HepG2 (cell line): ENCODE measurements around the gene TTC39C. TPM values are rescaled to one million over a fixed set of nuclear protein-coding genes. Genes with fewer than 3 reads are reported as not detected.

Source experiments
- ATAC-seq: fragments of 200-7000 bp; cut with Tn5 transposase; 3 replicates; pipeline ENCODE4 v1.9.1; 2020; ENCODE audit warnings: mild to moderate bottlenecking, moderate library complexity
- BruUV-seq: library from RNA; stranded (reverse); fragments of 400-500 nt; replicated peaks from 2 replicates; lab custom pipeline; 2021; lab: Mats Ljungman, UMichigan
- CTCF ChIA-PET: fragments of 300-600 bp; formaldehyde crosslinking; extraction: SDS; loops from one replicate; lab custom pipeline; 2021; ENCODE audit warnings: low total read pairs, inconsistent platforms, low intra/inter-chr PET ratio; lab: Yijun Ruan, JAX
- POLR2A ChIA-PET: fragments of 350-600 bp; sonication (Branson Sonifier 250); formaldehyde crosslinking; loops from one replicate; lab custom pipeline; 2020; ENCODE audit warnings: antibody characterized with exemption, inconsistent platforms; lab: Yijun Ruan, JAX
- DNase-seq: peaks from one replicate; pipeline ENCODE4 v3.0.0-alpha.2; 2015; ENCODE audit warnings: low spot score
- FAIRE-seq: peaks from 3 replicates; lab custom pipeline; 2011; peaks lifted over from hg19 to GRCh38; lab: Jason Lieb, UNC
- H2AFZ ChIP-seq: one replicate; pipeline ENCODE4 v1.6.1; 2011; ENCODE audit warnings: low read length, inconsistent platforms
- H3K27ac ChIP-seq: fragments of 300-600 bp; 3 replicates; pipeline ENCODE4 v1.8.0; 2011; ENCODE audit warnings: mixed run types, mild to moderate bottlenecking, mixed read lengths, low read length, inconsistent platforms; ENCODE audit not compliant: insufficient read depth; ENCODE audit errors: extremely low read length
- H3K27me3 ChIP-seq, 2 experiments: fragments of 200-600 bp in 1 of 2; 2 replicates in 1 of 2; 3 replicates in 1 of 2; pipeline versions ENCODE4 v1.6.0 to v1.8.0; 2011; ENCODE audit warnings: low read length in 2 of 2, mild to moderate bottlenecking in 2 of 2, moderate library complexity in 2 of 2, inconsistent platforms in 1 of 2; ENCODE audit not compliant: insufficient read depth in 2 of 2, control insufficient read depth in 1 of 2
- H3K36me3 ChIP-seq, 2 experiments: fragments of 200-600 bp in 1 of 2; replicated peaks in 1 of 2; 2 replicates in 1 of 2; 3 replicates in 1 of 2; pipeline versions ENCODE4 v1.5.1 to v1.8.0; 2011; ENCODE audit warnings: low read length in 2 of 2, inconsistent platforms in 1 of 2; ENCODE audit not compliant: insufficient read depth in 2 of 2, control insufficient read depth in 1 of 2
- H3K4me1 ChIP-seq: 2 replicates; pipeline ENCODE4 v1.5.1; 2012; ENCODE audit warnings: low read length, inconsistent platforms; ENCODE audit not compliant: insufficient read depth
- H3K4me2 ChIP-seq: 2 replicates; pipeline ENCODE4 v1.6.0; 2011; ENCODE audit warnings: low read depth, low read length, inconsistent platforms
- H3K4me3 ChIP-seq, 3 experiments: fragments of 200-600 bp in 1 of 3; sonication (generic), shearing (Covaris generic) in 1 of 3; replicated peaks in 1 of 3; 2 replicates each; pipeline ENCODE4 v1.5.1; 2011 to 2016; ENCODE audit warnings: low read length in 3 of 3, inconsistent platforms in 2 of 3, low read depth in 2 of 3, mild to moderate bottlenecking in 2 of 3, control low read depth in 1 of 3, mixed read lengths in 1 of 3; ENCODE audit not compliant: insufficient read depth in 1 of 3
- H3K79me2 ChIP-seq: one replicate; pipeline ENCODE4 v1.6.1; 2011; ENCODE audit warnings: low read length, inconsistent platforms; ENCODE audit not compliant: insufficient read depth
- H3K9ac ChIP-seq: 2 replicates; pipeline ENCODE4 v1.6.0; 2011; ENCODE audit warnings: mild to moderate bottlenecking, low read depth, low read length, inconsistent platforms; ENCODE audit not compliant: insufficient read depth
- H3K9me3 ChIP-seq: 2 replicates; pipeline ENCODE4 v1.5.1; 2012; ENCODE audit warnings: mild to moderate bottlenecking, low read length
- H4K20me1 ChIP-seq: 2 replicates; pipeline ENCODE4 v1.6.0; 2011; ENCODE audit warnings: inconsistent platforms, mild to moderate bottlenecking, low read length, moderate library complexity; ENCODE audit not compliant: insufficient read depth
- ELF3 ChIP-seq: IDR thresholded peaks from 2 replicates; pipeline ENCODE4 v1.6.1; 2016; ENCODE audit warnings: missing genetic modification reagents, missing compliant biosample characterization
- MBD4 ChIP-seq: IDR thresholded peaks from 2 replicates; pipeline ENCODE4 v1.6.1; 2012; ENCODE audit warnings: low read length, inconsistent platforms, borderline replicate concordance
- NCOA1 ChIP-seq: sonication (generic); formaldehyde crosslinking; IDR thresholded peaks from 2 replicates; pipeline ENCODE4 v1.9.0; 2021; ENCODE audit warnings: missing genetic modification reagents
- PHF8 ChIP-seq: sonication (generic); formaldehyde crosslinking; IDR thresholded peaks from 2 replicates; pipeline ENCODE4 v1.5.0; 2020; ENCODE audit warnings: missing genetic modification reagents
- RFXANK ChIP-seq: IDR thresholded peaks from 2 replicates; pipeline ENCODE4 v1.6.1; 2016
- SAFB2 ChIP-seq: sonication (generic); formaldehyde crosslinking; IDR thresholded peaks from 2 replicates; pipeline ENCODE4 v1.5.1; 2020; ENCODE audit warnings: missing genetic modification reagents, low read depth, mild to moderate bottlenecking, borderline replicate concordance
- SNRNP70 ChIP-seq: fragments of 200-400 bp; formaldehyde crosslinking; IDR thresholded peaks from 2 replicates; pipeline ENCODE4 v1.6.1; 2017; ENCODE audit warnings: mild to moderate bottlenecking, low read depth, low read length, moderate library complexity
- SP5 ChIP-seq: IDR thresholded peaks from 2 replicates; pipeline ENCODE4 v1.6.1; 2016; ENCODE audit warnings: low read depth, borderline replicate concordance
- ZNF354B ChIP-seq: sonication (generic); formaldehyde crosslinking; IDR thresholded peaks from 2 replicates; pipeline ENCODE4 v1.8.0; 2022; ENCODE audit warnings: mild to moderate bottlenecking, missing genetic modification reagents
- ZNF496 ChIP-seq: sonication (generic); formaldehyde crosslinking; IDR thresholded peaks from 2 replicates; pipeline ENCODE4 v1.8.1; 2023; ENCODE audit warnings: mild to moderate bottlenecking, moderate library complexity, missing genetic modification reagents; ENCODE audit not compliant: insufficient replicate concordance
- ZNF766 ChIP-seq: sonication (generic); formaldehyde crosslinking; IDR thresholded peaks from 2 replicates; pipeline ENCODE4 v1.5.0; 2020; ENCODE audit warnings: missing genetic modification reagents, borderline replicate concordance
- ZNF879 ChIP-seq: sonication (generic); formaldehyde crosslinking; IDR thresholded peaks from 2 replicates; pipeline ENCODE4 v1.8.1; 2023; ENCODE audit warnings: missing genetic modification reagents
- WGBS: methylation state at CpG from one replicate; pipeline ENCODE4 v1.1.6; 2017; ENCODE audit warnings: low lambda C conversion rate; 5-methylcytosine and 5-hydroxymethylcytosine counted together
- in situ Hi-C: cut with HindIII; loops from 2 replicates; pipeline ENCODE4 v1.10.0; 2017; ENCODE audit warnings: low pct_unique_long_range_greater_than_20kb; ENCODE audit not compliant: extremely low pct_ligation_motif_present
- intact Hi-C: fragments of 100-400 bp; cut with micrococcal nuclease; formaldehyde crosslinking; loops from one replicate; pipeline ENCODE4 v1.10.0; 2022; ENCODE audit not compliant: unreplicated experiment
- polyA plus RNA-seq, 8 experiments: library from polyadenylated mRNA; depleted of rRNA in 3 of 8; stranded (reverse) in 7 of 8; unstranded in 1 of 8; fragments of >200 nt; fragmentation: Illumina TruSeq in 4 of 8; extraction: Trizol in 4 of 8; gene quantifications; 2 replicates each; pipeline versions ENCODE4 v1.2.1 to v1.2.3, GENCODE V29; 2011 to 2016; ENCODE audit warnings: low read depth in 4 of 8, missing spikeins in 1 of 8, mixed read lengths in 1 of 8; ENCODE audit not compliant: insufficient read depth in 1 of 8
- total RNA-seq, 5 experiments: library from RNA; depleted of rRNA; stranded (reverse); fragments of >200 nt; fragmentation: Illumina TruSeq; extraction: Trizol; gene quantifications; 2 replicates each; pipeline ENCODE4 v1.2.3, GENCODE V29; 2016; ENCODE audit warnings: low read depth in 1 of 5
- TF ChIP-seq, protein P1 (sequence below): sonication (generic); formaldehyde crosslinking; IDR thresholded peaks from 2 replicates; pipeline ENCODE4 v1.4.0; 2020; ENCODE audit warnings: mild to moderate bottlenecking, missing genetic modification reagents
- TF ChIP-seq, protein P2 (sequence below): sonication (generic); formaldehyde crosslinking; IDR thresholded peaks from 2 replicates; pipeline ENCODE4 v1.4.0; 2020; ENCODE audit warnings: mild to moderate bottlenecking, missing genetic modification reagents
- TF ChIP-seq, protein P3 (sequence below): sonication (generic); formaldehyde crosslinking; IDR thresholded peaks from 2 replicates; pipeline ENCODE4 v1.8.0; 2022; ENCODE audit warnings: low read depth, missing genetic modification reagents

The TTC39C gene
- total and polyA plus RNA-seq, 2 of the 13 experiments (the other 11 are each of a cell fraction or from before 2014, with no cell fraction given) = 19.1 to 25.9 TPM

DNA sequence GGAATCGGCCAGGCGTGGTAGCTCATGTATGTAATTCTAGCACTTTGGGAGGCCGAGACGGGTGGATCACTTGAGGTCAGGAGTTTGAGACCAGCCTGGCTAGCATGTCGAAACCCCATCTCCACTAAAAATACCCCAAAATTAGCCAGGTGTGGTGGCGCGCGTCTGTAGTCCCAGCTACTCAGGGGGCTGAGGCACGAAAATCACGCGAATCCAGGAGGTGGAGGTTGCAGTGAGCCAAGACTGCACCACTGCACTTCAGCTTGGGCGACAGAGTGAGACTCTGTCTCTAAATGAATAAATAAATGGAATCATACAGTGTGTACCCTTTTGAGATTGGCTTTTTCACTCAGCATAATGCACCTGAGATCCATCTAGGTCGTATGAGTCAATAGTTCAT lies 19.4 kb upstream of the TTC39C start:
- FAIRE-seq (no peak), DNase-seq (no peak), ATAC-seq (no peak)
- Histone ChIP-seq H3K4me1 (peaks cover 18% of the 10 kb centered on the region), H3K4me2 (no peak overlapping the region), H3K9ac (no peak overlapping the region), H3K9me3 (no peaks in the 10 kb centered on the region), H3K79me2 (no peaks in the 10 kb centered on the region), H3K36me3 (no peaks in the 10 kb centered on the region), H3K27me3 (no peaks in the 10 kb centered on the region; a peak in 1 of 5 replicates), H3K27ac (no peak overlapping the region), H3K4me3 (no peak overlapping the region), H2AFZ (no peak overlapping the region), H4K20me1 (no peaks in the 10 kb centered on the region)
- CTCF ChIA-PET = no interaction called here
- POLR2A ChIA-PET = no interaction called here
- intact Hi-C loops = no loop called here
- no TSS peak for BruUV-seq
- in situ Hi-C loops = no loop called here
- 76% methylated on average over 13 of the region's 13 CpGs for WGBS
- no peak for TF ChIP-seq ZNF879 (CRISPR knock-in tag)
- no peak for TF ChIP-seq ZNF496
- TF ChIP-seq, protein P1, sequence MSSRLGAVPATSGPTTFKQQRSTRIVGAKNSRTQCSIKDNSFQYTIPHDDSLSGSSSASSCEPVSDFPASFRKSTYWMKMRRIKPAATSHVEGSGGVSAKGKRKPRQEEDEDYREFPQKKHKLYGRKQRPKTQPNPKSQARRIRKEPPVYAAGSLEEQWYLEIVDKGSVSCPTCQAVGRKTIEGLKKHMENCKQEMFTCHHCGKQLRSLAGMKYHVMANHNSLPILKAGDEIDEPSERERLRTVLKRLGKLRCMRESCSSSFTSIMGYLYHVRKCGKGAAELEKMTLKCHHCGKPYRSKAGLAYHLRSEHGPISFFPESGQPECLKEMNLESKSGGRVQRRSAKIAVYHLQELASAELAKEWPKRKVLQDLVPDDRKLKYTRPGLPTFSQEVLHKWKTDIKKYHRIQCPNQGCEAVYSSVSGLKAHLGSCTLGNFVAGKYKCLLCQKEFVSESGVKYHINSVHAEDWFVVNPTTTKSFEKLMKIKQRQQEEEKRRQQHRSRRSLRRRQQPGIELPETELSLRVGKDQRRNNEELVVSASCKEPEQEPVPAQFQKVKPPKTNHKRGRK (CRISPR knock-in tag) = no peak
- TF ChIP-seq ELF3 = no peak
- TF ChIP-seq SNRNP70 = no peak
- no peak for TF ChIP-seq ZNF766
- TF ChIP-seq SAFB2 (CRISPR knock-in tag) = no peak
- no peak for TF ChIP-seq PHF8 (CRISPR knock-in tag)
- no peak for TF ChIP-seq MBD4
- TF ChIP-seq RFXANK (CRISPR knock-in tag) = no peak
- TF ChIP-seq, protein P2, sequence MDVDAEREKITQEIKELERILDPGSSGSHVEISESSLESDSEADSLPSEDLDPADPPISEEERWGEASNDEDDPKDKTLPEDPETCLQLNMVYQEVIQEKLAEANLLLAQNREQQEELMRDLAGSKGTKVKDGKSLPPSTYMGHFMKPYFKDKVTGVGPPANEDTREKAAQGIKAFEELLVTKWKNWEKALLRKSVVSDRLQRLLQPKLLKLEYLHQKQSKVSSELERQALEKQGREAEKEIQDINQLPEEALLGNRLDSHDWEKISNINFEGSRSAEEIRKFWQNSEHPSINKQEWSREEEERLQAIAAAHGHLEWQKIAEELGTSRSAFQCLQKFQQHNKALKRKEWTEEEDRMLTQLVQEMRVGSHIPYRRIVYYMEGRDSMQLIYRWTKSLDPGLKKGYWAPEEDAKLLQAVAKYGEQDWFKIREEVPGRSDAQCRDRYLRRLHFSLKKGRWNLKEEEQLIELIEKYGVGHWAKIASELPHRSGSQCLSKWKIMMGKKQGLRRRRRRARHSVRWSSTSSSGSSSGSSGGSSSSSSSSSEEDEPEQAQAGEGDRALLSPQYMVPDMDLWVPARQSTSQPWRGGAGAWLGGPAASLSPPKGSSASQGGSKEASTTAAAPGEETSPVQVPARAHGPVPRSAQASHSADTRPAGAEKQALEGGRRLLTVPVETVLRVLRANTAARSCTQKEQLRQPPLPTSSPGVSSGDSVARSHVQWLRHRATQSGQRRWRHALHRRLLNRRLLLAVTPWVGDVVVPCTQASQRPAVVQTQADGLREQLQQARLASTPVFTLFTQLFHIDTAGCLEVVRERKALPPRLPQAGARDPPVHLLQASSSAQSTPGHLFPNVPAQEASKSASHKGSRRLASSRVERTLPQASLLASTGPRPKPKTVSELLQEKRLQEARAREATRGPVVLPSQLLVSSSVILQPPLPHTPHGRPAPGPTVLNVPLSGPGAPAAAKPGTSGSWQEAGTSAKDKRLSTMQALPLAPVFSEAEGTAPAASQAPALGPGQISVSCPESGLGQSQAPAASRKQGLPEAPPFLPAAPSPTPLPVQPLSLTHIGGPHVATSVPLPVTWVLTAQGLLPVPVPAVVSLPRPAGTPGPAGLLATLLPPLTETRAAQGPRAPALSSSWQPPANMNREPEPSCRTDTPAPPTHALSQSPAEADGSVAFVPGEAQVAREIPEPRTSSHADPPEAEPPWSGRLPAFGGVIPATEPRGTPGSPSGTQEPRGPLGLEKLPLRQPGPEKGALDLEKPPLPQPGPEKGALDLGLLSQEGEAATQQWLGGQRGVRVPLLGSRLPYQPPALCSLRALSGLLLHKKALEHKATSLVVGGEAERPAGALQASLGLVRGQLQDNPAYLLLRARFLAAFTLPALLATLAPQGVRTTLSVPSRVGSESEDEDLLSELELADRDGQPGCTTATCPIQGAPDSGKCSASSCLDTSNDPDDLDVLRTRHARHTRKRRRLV = no peak
- TF ChIP-seq, protein P3, sequence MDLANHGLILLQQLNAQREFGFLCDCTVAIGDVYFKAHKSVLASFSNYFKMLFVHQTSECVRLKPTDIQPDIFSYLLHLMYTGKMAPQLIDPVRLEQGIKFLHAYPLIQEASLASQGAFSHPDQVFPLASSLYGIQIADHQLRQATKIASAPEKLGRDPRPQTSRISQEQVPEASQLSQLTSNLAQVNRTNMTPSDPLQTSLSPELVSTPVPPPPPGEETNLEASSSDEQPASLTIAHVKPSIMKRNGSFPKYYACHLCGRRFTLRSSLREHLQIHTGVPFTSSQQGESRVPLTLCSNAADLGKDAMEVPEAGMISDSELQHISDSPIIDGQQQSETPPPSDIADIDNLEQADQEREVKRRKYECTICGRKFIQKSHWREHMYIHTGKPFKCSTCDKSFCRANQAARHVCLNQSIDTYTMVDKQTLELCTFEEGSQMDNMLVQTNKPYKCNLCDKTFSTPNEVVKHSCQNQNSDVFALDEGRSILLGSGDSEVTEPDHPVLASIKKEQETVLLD = no peak
- TF ChIP-seq SP5 = no peak
- TF ChIP-seq NCOA1 (CRISPR knock-in tag) = no peak
- no peak for TF ChIP-seq ZNF354B (CRISPR knock-in tag)
